OCI-LY7 (cell line): ENCODE results near the gene FABP6. TPM values are rescaled to one million over a fixed set of nuclear protein-coding genes. Genes with fewer than 3 reads are reported as not detected.
"Not testable (repeated sequence)": the region's sequence is repeated elsewhere in the genome, so short reads cannot be mapped to it uniquely, and the experiment has no call there.

ENCODE experiments used
- BruUV-seq: library from RNA; stranded (reverse); fragments of 400-500 nt; replicated peaks from 2 replicates; lab custom pipeline; 2021; lab: Mats Ljungman, UMichigan
- CTCF ChIA-PET: fragments of 300-600 bp; sonication (Branson Sonifier 250); formaldehyde crosslinking; loops from one replicate; lab custom pipeline; 2022; ENCODE audit warnings: antibody characterized with exemption; ENCODE audit not compliant: unreplicated experiment; lab: Charles Lee
- POLR2A ChIA-PET: fragments of 300-600 bp; sonication (Branson Sonifier 250); formaldehyde crosslinking; loops from one replicate; lab custom pipeline; 2022; ENCODE audit warnings: antibody characterized with exemption; lab: Charles Lee
- DNase-seq: peaks from one replicate; pipeline ENCODE4 v3.0.0-alpha.2; 2015; ENCODE audit warnings: low spot score
- H2AFZ ChIP-seq: fragments of 200-600 bp; sonication (generic), shearing (Covaris generic); 2 replicates; pipeline ENCODE4 v1.6.1; 2014; ENCODE audit warnings: mild to moderate bottlenecking, antibody characterized with exemption, low read length, moderate library complexity
- H3K27ac ChIP-seq: fragments of 200-600 bp; sonication (generic); 2 replicates; pipeline ENCODE4 v1.5.1; 2014; ENCODE audit warnings: mixed run types, low read depth, mild to moderate bottlenecking, moderate library complexity, low read length, inconsistent platforms; ENCODE audit not compliant: poor library complexity, severe bottlenecking
- H3K36me3 ChIP-seq: fragments of 200-600 bp; sonication (generic); 2 replicates; pipeline ENCODE4 v1.6.1; 2014; ENCODE audit warnings: mild to moderate bottlenecking, antibody characterized with exemption, low read length, moderate library complexity, mixed read lengths; ENCODE audit not compliant: insufficient read depth
- H3K4me1 ChIP-seq: fragments of 200-600 bp; sonication (generic); 2 replicates; pipeline ENCODE4 v1.5.1; 2014; ENCODE audit warnings: mild to moderate bottlenecking, low read length; ENCODE audit not compliant: insufficient read depth, poor library complexity, severe bottlenecking
- H3K4me2 ChIP-seq: fragments of 200-600 bp; sonication (generic); 2 replicates; pipeline ENCODE4 v1.6.1; 2014; ENCODE audit warnings: mild to moderate bottlenecking, low read length
- H3K4me3 ChIP-seq: fragments of 200-600 bp; sonication (generic); 2 replicates; pipeline ENCODE4 v1.5.1; 2014; ENCODE audit warnings: mild to moderate bottlenecking, low read depth, low read length; ENCODE audit not compliant: poor library complexity, severe bottlenecking
- H3K79me2 ChIP-seq: fragments of 200-600 bp; sonication (generic); 2 replicates; pipeline ENCODE4 v1.6.1; 2016; ENCODE audit warnings: low read depth, mild to moderate bottlenecking, low read length, moderate library complexity, mixed read lengths; ENCODE audit not compliant: insufficient read depth
- H3K9me2 ChIP-seq: fragments of 200-600 bp; sonication (generic); 2 replicates; pipeline ENCODE4 v1.6.1; 2016; ENCODE audit warnings: mild to moderate bottlenecking, low read length, mixed read lengths; ENCODE audit not compliant: insufficient read depth
- H3K9me3 ChIP-seq: fragments of 200-600 bp; sonication (generic); 2 replicates; pipeline ENCODE4 v1.6.1; 2014; ENCODE audit warnings: mild to moderate bottlenecking, mixed run types, low read length, mixed read lengths
- H4K20me1 ChIP-seq: fragments of 200-600 bp; sonication (generic); 2 replicates; pipeline ENCODE4 v1.6.1; 2014; ENCODE audit warnings: mild to moderate bottlenecking, antibody characterized with exemption, low read length, moderate library complexity, mixed read lengths; ENCODE audit not compliant: insufficient read depth
- EZH2phosphoT487 ChIP-seq: fragments of 200-600 bp; sonication (generic); IDR thresholded peaks from 2 replicates; pipeline ENCODE4 v1.6.1; 2018; ENCODE audit warnings: low read depth, borderline replicate concordance, mild to moderate bottlenecking, mixed run types, antibody characterized with exemption, low read length, moderate library complexity, mixed read lengths
- intact Hi-C: fragments of 100-400 bp; cut with micrococcal nuclease; formaldehyde crosslinking; loops from one replicate; pipeline ENCODE4 v1.10.0; 2022; ENCODE audit not compliant: unreplicated experiment
- total RNA-seq, 2 experiments: library from RNA; depleted of rRNA in 1 of 2; stranded (reverse); fragments of >200 nt in 1 of 2; shearing (Covaris generic) in 1 of 2; gene quantifications; 2 replicates each; pipeline ENCODE4 v1.2.3, GENCODE V29; 2014 to 2022
- TF ChIP-seq, protein P1 (sequence below): fragments of 200-600 bp; sonication (generic); conservative IDR thresholded peaks from 2 replicates; pipeline ENCODE4 v1.5.1; 2014; ENCODE audit warnings: mild to moderate bottlenecking, antibody characterized with exemption, low read length, moderate library complexity, mixed read lengths

FABP6 gene
- total RNA-seq, 2 experiments from 2014 or later, result 0.69 TPM; not detected in 1

- no peaks in the 10 kb centered on the region for H3K9me2 ChIP-seq
- no peak for TF ChIP-seq EZH2phosphoT487
- TF ChIP-seq, protein P1, sequence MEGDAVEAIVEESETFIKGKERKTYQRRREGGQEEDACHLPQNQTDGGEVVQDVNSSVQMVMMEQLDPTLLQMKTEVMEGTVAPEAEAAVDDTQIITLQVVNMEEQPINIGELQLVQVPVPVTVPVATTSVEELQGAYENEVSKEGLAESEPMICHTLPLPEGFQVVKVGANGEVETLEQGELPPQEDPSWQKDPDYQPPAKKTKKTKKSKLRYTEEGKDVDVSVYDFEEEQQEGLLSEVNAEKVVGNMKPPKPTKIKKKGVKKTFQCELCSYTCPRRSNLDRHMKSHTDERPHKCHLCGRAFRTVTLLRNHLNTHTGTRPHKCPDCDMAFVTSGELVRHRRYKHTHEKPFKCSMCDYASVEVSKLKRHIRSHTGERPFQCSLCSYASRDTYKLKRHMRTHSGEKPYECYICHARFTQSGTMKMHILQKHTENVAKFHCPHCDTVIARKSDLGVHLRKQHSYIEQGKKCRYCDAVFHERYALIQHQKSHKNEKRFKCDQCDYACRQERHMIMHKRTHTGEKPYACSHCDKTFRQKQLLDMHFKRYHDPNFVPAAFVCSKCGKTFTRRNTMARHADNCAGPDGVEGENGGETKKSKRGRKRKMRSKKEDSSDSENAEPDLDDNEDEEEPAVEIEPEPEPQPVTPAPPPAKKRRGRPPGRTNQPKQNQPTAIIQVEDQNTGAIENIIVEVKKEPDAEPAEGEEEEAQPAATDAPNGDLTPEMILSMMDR, result no peak
- POLR2A ChIA-PET, result no interaction called here
Measured at GRCh38 chr5:160245506-160246086, 16.3 kb downstream of the FABP6 start.

GRCh38 chr5:160249570-160249969 lies 20.3 kb downstream of the FABP6 start:
- H3K27ac ChIP-seq, BruUV-seq, H3K4me1 ChIP-seq, H3K4me3 ChIP-seq, CTCF ChIA-PET, H3K4me2 ChIP-seq, H3K36me3 ChIP-seq, DNase-seq, H4K20me1 ChIP-seq, H3K9me2 ChIP-seq, H3K9me3 ChIP-seq, intact Hi-C loops, H3K79me2 ChIP-seq, H2AFZ ChIP-seq: not testable (repeated sequence)
- POLR2A ChIA-PET, result interaction anchor here (0.6 kb wide), 2 partner anchors 16 to 17 kb away, joined by 3 read pairs; no protein-coding TSS in a partner anchor

More at GRCh38 chr5:160245506-160246086, 16.3 kb downstream of the FABP6 start:
- Histone ChIP-seq H4K20me1 (no peaks in the 10 kb centered on the region), H3K4me2 (no peak overlapping the region), H3K4me1 (no peaks in the 10 kb centered on the region), H3K9me3 (no peaks in the 10 kb centered on the region), H3K79me2 (no peaks in the 10 kb centered on the region), H2AFZ (no peak overlapping the region), H3K4me3 (no peak overlapping the region), H3K36me3 (no peaks in the 10 kb centered on the region), H3K27ac (no peak overlapping the region)
- CTCF ChIA-PET, result no interaction called here
- intact Hi-C loops, result no loop called here
- no TSS peak for BruUV-seq
- no peak for DNase-seq

DNA sequence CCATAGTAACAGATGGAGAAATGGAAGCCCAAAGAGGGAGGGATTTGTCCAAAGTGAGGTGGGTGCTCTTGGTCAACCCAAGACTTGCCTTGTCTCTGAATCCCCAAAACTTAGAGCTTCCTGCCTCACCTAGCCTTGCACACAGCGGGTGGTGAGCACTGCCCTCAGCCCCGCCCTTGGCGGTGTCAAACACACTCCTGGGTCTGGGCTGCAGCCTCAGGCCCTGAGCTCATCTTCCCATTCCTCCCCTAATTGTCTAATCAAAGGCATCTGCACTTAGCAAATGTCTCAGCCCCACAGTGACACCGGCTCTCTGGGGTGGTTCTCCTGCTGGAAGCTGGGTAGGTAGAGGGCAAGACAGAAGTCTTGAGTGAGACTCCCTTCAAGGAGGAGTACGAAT lies 20.9 kb downstream of the FABP6 start:
- POLR2A ChIA-PET, result interaction anchor here (0.5 to 0.6 kb wide), 2 partner anchors 17 to 819 kb away, joined by 3 read pairs; no protein-coding TSS in a partner anchor
- CTCF ChIA-PET, result no interaction called here
- H3K9me2 ChIP-seq, result no peaks in the 10 kb centered on the region
- no peak for TF ChIP-seq EZH2phosphoT487
- TF ChIP-seq, protein P1, result no peak
- H3K4me2 ChIP-seq, result no peak overlapping the region
- no peak for DNase-seq
- no peak overlapping the region for H3K27ac ChIP-seq
- no peaks in the 10 kb centered on the region for H3K4me1 ChIP-seq
- H3K36me3 ChIP-seq, result no peaks in the 10 kb centered on the region
- no peak overlapping the region for H2AFZ ChIP-seq
- H3K4me3 ChIP-seq, result no peak overlapping the region
- no peaks in the 10 kb centered on the region for H3K9me3 ChIP-seq
- no peaks in the 10 kb centered on the region for H3K79me2 ChIP-seq
- no TSS peak for BruUV-seq
- H4K20me1 ChIP-seq, result no peaks in the 10 kb centered on the region
- intact Hi-C loops, result no loop called here
